B cell (primary cell): ENCODE measurements around the gene SSC5D. TPM values are rescaled to one million over a fixed set of nuclear protein-coding genes. Genes with fewer than 3 reads are reported as not detected.
A peak's percentile ranks its signal among the peaks of the same experiment; 100 is the strongest.

Experiments used
- ATAC-seq: fragments of 200-7000 bp; cut with Tn5 transposase; one replicate; pipeline ENCODE4 v1.10.0; 2021; ENCODE audit warnings: low read depth, mild to moderate bottlenecking, moderate number of reproducible peaks, moderate library complexity
- CTCF ChIA-PET: fragments of 350-600 bp; sonication (Branson Sonifier 250); formaldehyde crosslinking; loops from one replicate; lab custom pipeline; 2021; ENCODE audit warnings: antibody characterized with exemption, inconsistent platforms; lab: Charles Lee
- POLR2A ChIA-PET: fragments of 350-600 bp; sonication (Branson Sonifier 250); formaldehyde crosslinking; loops from one replicate; lab custom pipeline; 2021; ENCODE audit warnings: antibody characterized with exemption; lab: Charles Lee
- DNase-seq: peaks from one replicate; pipeline ENCODE4 v3.0.0; 2013
- H2AFZ ChIP-seq: 2 replicates; pipeline ENCODE4 v1.6.1; 2012; ENCODE audit warnings: mild to moderate bottlenecking, low read depth, low read length; ENCODE audit not compliant: insufficient read depth, poor library complexity, severe bottlenecking
- H3K27ac ChIP-seq, 2 donors: 1 replicate in 1 of 2; 2 replicates in 1 of 2; pipeline ENCODE4 v1.5.1; 2012 to 2013; ENCODE audit warnings: low read length in 2 of 2, mild to moderate bottlenecking in 2 of 2, moderate library complexity in 1 of 2
- H3K27me3 ChIP-seq, 4 experiments: fragments of 200-600 bp in 1 of 4; sonication (generic) in 1 of 4; replicated peaks in 1 of 4; 1 replicate in 2 of 4; 2 replicates in 2 of 4; pipeline versions ENCODE4 v1.6.1 to v1.7.0; 2013 to 2016; ENCODE audit warnings: low read length in 3 of 4, mild to moderate bottlenecking in 2 of 4, mixed read lengths in 1 of 4, moderate library complexity in 1 of 4; ENCODE audit not compliant: insufficient read depth in 4 of 4, control insufficient read depth in 3 of 4; ENCODE audit errors: control extremely low read depth in 1 of 4
- H3K36me3 ChIP-seq, 2 experiments: replicated peaks in 1 of 2; 1 replicate in 1 of 2; 2 replicates in 1 of 2; pipeline versions ENCODE4 v1.6.1 to v1.7.1; 2013; ENCODE audit warnings: low read length in 1 of 2; ENCODE audit not compliant: insufficient read depth in 2 of 2, control insufficient read depth in 1 of 2; ENCODE audit errors: control extremely low read depth in 1 of 2, extremely low read depth in 1 of 2
- H3K4me1 ChIP-seq, 2 donors: fragments of 200-600 bp in 1 of 2; sonication (generic) in 1 of 2; 1 replicate in 1 of 2; 2 replicates in 1 of 2; pipeline versions ENCODE4 v1.5.1 to v1.6.1; 2013 to 2017; ENCODE audit warnings: low read length in 2 of 2; ENCODE audit not compliant: control insufficient read depth in 2 of 2, insufficient read depth in 2 of 2
- H3K4me2 ChIP-seq: replicated peaks from 2 replicates; pipeline ENCODE3; 2012; ENCODE audit warnings: mild to moderate bottlenecking, low read depth, low read length; ENCODE audit not compliant: poor library complexity, severe bottlenecking
- H3K4me3 ChIP-seq, 5 experiments: fragments of 200-600 bp in 1 of 5; sonication (generic) in 1 of 5; 1 replicate in 3 of 5; 2 replicates in 2 of 5; pipeline versions ENCODE4 v1.5.1 to v1.7.0; 2011 to 2016; ENCODE audit warnings: low read length in 4 of 5, mild to moderate bottlenecking in 4 of 5, low read depth in 2 of 5, control low read depth in 1 of 5, moderate library complexity in 1 of 5; ENCODE audit not compliant: insufficient read depth in 1 of 5; ENCODE audit errors: control extremely low read depth in 1 of 5, extremely low read depth in 1 of 5
- H3K79me2 ChIP-seq: fragments of 200-600 bp; sonication (generic); one replicate; pipeline ENCODE4 v1.6.0; 2016; ENCODE audit warnings: low read length; ENCODE audit not compliant: control insufficient read depth, insufficient read depth
- H3K9ac ChIP-seq: fragments of 200-600 bp; sonication (generic); 2 replicates; pipeline ENCODE4 v1.6.1; 2017; ENCODE audit warnings: mild to moderate bottlenecking, low read length, moderate library complexity
- H3K9me3 ChIP-seq, 3 donors: one replicate each; pipeline versions ENCODE4 v1.6.1 to v1.7.1; 2013; ENCODE audit warnings: low read length in 2 of 3; ENCODE audit not compliant: control insufficient read depth in 2 of 3, insufficient read depth in 1 of 3; ENCODE audit errors: control extremely low read depth in 1 of 3
- H4K20me1 ChIP-seq: 2 replicates; pipeline ENCODE4 v1.6.0; 2012; ENCODE audit warnings: mild to moderate bottlenecking, low read length; ENCODE audit not compliant: insufficient read depth, control insufficient read depth, poor library complexity, severe bottlenecking
- H3K27ac Mint-ChIP-seq: one replicate; pipeline ENCODE4 v1.8.0; 2021; ENCODE audit warnings: mixed read lengths
- H3K27me3 Mint-ChIP-seq: one replicate; pipeline ENCODE4 v1.8.0; 2021; ENCODE audit warnings: mixed read lengths
- H3K4me1 Mint-ChIP-seq: one replicate; pipeline ENCODE4 v1.8.0; 2021; ENCODE audit warnings: mixed read lengths
- H3K4me3 Mint-ChIP-seq: one replicate; pipeline ENCODE4 v1.8.0; 2021; ENCODE audit warnings: mixed read lengths
- H3K9me3 Mint-ChIP-seq: one replicate; pipeline ENCODE4 v1.8.0; 2022; ENCODE audit warnings: mixed read lengths; ENCODE audit not compliant: insufficient read depth
- EZH2 ChIP-seq: IDR thresholded peaks from 2 replicates; pipeline ENCODE4 v1.6.1; 2012; ENCODE audit warnings: borderline replicate concordance, low read depth, mild to moderate bottlenecking, moderate library complexity, low read length; ENCODE audit not compliant: insufficient read depth, poor library complexity, severe bottlenecking
- WGBS: methylation state at CpG from one replicate; pipeline ENCODE4 v1.1.5; 2013; ENCODE audit warnings: missing lambda C conversion rate; ENCODE audit not compliant: insufficient coverage; 5-methylcytosine and 5-hydroxymethylcytosine counted together
- intact Hi-C: fragments of 100-400 bp; cut with micrococcal nuclease; formaldehyde crosslinking; loops from one replicate; pipeline ENCODE4 v1.10.0; 2022
- polyA plus RNA-seq: library from polyadenylated mRNA; depleted of rRNA; stranded (reverse); fragments of >200 nt; gene quantifications from 2 replicates; pipeline ENCODE4 v1.2.3, GENCODE V29; 2012
- total RNA-seq, 2 donors: library from RNA; stranded (reverse); fragments of 120-200 nt in 1 of 2; gene quantifications; 1 replicate in 1 of 2; 2 replicates in 1 of 2; pipeline versions ENCODE4 v1.2.3 to v1.2.4, GENCODE V29; 2013 to 2022
- TF ChIP-seq, protein P1 (sequence below): fragments of 200-600 bp; IDR thresholded peaks from one replicate; pipeline ENCODE4 v1.8.0; 2022; ENCODE audit warnings: antibody characterized with exemption, mild to moderate bottlenecking

SSC5D gene
- total and polyA plus RNA-seq, 2 donors (not counting 1 experiment from before 2014, with no cell fraction given) = 0.22 to 0.44 TPM

DNA sequence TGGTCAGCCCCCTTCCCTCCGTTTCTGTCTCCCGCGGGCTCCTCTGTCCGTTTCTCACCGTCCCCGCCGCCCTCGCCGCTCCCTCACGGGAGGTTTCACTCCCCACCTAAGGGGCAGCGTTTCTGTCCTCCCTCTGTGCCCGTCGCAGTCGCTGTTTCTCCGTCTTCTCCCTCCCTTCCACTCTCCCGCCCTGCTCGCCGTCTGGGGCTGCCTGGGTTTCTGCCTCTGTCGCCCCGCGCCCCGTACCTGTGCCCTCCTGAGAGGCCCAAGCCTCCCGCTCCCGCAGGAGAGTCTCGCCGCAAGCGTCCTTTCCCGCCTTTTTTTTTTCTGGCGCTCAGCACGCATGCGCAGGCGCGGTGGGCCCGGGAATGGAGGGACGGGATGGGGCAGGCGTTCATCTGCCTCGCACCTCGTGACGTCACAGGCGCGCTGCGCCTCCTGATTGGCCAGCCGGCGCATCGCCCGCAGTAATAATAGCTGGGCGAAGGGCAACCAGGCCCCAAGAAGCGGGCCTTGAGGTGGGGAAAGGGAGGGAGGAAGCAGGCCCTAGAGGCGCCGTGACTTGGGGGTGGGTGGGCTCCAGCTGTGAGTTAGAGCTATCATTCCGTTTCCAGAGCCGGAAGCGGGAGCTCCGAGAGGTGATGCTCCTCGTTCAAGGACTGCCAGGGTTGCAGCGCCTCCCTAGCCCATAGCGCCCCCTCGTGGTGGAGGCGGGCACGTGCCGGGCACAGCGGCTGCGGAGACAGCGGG is 15.4 kb downstream of the SSC5D start:
- H3K9me3 Mint-ChIP-seq = no peaks in the 10 kb centered on the region
- peak overlapping the region; percentile 93 for H3K4me3 Mint-ChIP-seq
- peak overlapping the region; percentile 91 to 94 for H3K27ac ChIP-seq
- peaks cover 4 to 16% of the 10 kb centered on the region in 2 donors for H3K4me1 ChIP-seq
- 9% methylated on average over 62 of the region's 64 CpGs for WGBS
- CTCF ChIA-PET = interaction anchor here (0.6 to 2.7 kb wide), 51 partner anchors 8 to 851 kb away, joined by 3 to 133 read pairs (median 5); partner anchors contain the start of genes CCDC106, FIZ1, HSPBP1 and ISOC2
- H3K27me3 ChIP-seq = no peaks in the 10 kb centered on the region
- peak overlapping the region; percentile 64 for H3K9ac ChIP-seq
- H4K20me1 ChIP-seq = no peaks in the 10 kb centered on the region
- H3K9me3 ChIP-seq = no peaks in the 10 kb centered on the region
- intact Hi-C loops = loop anchor here (1.0 to 5.0 kb wide), 6 partner anchors 14 to 201 kb away; partner anchors contain the start of genes ISOC2 and ZNF628
- DNase-seq (peak; percentile 98), ATAC-seq (peak; percentile 96)
- H3K27ac Mint-ChIP-seq = peak overlapping the region; percentile 94
- TF ChIP-seq EZH2 = no peak
- TF ChIP-seq, protein P1, sequence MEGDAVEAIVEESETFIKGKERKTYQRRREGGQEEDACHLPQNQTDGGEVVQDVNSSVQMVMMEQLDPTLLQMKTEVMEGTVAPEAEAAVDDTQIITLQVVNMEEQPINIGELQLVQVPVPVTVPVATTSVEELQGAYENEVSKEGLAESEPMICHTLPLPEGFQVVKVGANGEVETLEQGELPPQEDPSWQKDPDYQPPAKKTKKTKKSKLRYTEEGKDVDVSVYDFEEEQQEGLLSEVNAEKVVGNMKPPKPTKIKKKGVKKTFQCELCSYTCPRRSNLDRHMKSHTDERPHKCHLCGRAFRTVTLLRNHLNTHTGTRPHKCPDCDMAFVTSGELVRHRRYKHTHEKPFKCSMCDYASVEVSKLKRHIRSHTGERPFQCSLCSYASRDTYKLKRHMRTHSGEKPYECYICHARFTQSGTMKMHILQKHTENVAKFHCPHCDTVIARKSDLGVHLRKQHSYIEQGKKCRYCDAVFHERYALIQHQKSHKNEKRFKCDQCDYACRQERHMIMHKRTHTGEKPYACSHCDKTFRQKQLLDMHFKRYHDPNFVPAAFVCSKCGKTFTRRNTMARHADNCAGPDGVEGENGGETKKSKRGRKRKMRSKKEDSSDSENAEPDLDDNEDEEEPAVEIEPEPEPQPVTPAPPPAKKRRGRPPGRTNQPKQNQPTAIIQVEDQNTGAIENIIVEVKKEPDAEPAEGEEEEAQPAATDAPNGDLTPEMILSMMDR = peak; percentile 99
- H2AFZ ChIP-seq = peak overlapping the region; percentile 93
- peaks cover 16% of the 10 kb centered on the region for H3K4me1 Mint-ChIP-seq
- peak overlapping the region; percentile 86 for H3K4me2 ChIP-seq
- POLR2A ChIA-PET = interaction anchor here (0.6 to 1.2 kb wide), 6 partner anchors 27 to 525 kb away, joined by 3 to 6 read pairs (median 5); partner anchors contain the start of genes SYT5 and ZNF628
- H3K4me3 ChIP-seq = peak overlapping the region in 4 of 5 experiments; percentile 67 to 71 (median 69)
- H3K79me2 ChIP-seq = peaks cover 6% of the 10 kb centered on the region
- H3K27me3 Mint-ChIP-seq = no peaks in the 10 kb centered on the region
- H3K36me3 ChIP-seq = no peaks in the 10 kb centered on the region
